GM18505 (cell line): Measurements from ENCODE around the gene RCVRN.

Experiments
- ATAC-seq: cut with Tn5 transposase; IDR thresholded peaks from one replicate; pipeline ENCODE4 v1.9.1; 2021; ENCODE audit not compliant: unreplicated experiment
- POLR2A ChIP-seq: IDR thresholded peaks from 4 replicates; pipeline ENCODE4 v1.6.1; 2011; ENCODE audit warnings: borderline replicate concordance; ENCODE audit not compliant: insufficient read depth, insufficient read length; ENCODE audit errors: extremely low read depth

The RCVRN gene

GRCh38 chr17:9912121-9913099, 7.3 kb upstream of the RCVRN start:
- no peak for TF ChIP-seq POLR2A

GRCh38 chr17:9911089-9911488, 6.0 kb upstream of the RCVRN start:
- TF ChIP-seq POLR2A, result no peak
- no peak for ATAC-seq

More at GRCh38 chr17:9912121-9913099, 7.3 kb upstream of the RCVRN start:
- no peak for ATAC-seq

GRCh38 chr17:9908649-9909042, 3.6 kb upstream of the RCVRN start:
- no peak for ATAC-seq

GRCh38 chr17:9907883-9908648, 3.0 kb upstream of the RCVRN start:
- no peak for TF ChIP-seq POLR2A

More at GRCh38 chr17:9908649-9909042, 3.6 kb upstream of the RCVRN start:
- TF ChIP-seq POLR2A, result no peak

GRCh38 chr17:9907131-9907530, 2.1 kb upstream of the RCVRN start:
- TF ChIP-seq POLR2A, result no peak
- no peak for ATAC-seq

More at GRCh38 chr17:9907883-9908648, 3.0 kb upstream of the RCVRN start:
- no peak for ATAC-seq

GRCh38 chr17:9906616-9907015, 1.5 kb upstream of the RCVRN start:
- no peak for ATAC-seq
- TF ChIP-seq POLR2A, result no peak

- ATAC-seq, result no peak
- TF ChIP-seq POLR2A, result no peak
Measured at GRCh38 chr17:9905902-9906301, 831 bp upstream of the RCVRN start.

- no peak for ATAC-seq
- TF ChIP-seq POLR2A, result no peak
Measured at GRCh38 chr17:9904277-9905077, 594 bp downstream of the RCVRN start.

- no peak for TF ChIP-seq POLR2A
- no peak for ATAC-seq
Measured at GRCh38 chr17:9902120-9902519, 3.0 kb downstream of the RCVRN start.

- ATAC-seq, result no peak
- no peak for TF ChIP-seq POLR2A
Measured at GRCh38 chr17:9900784-9901183, 4.3 kb downstream of the RCVRN start.

- TF ChIP-seq POLR2A, result no peak
- no peak for ATAC-seq
Measured at GRCh38 chr17:9900044-9900594, 5.0 kb downstream of the RCVRN start.

- TF ChIP-seq POLR2A, result no peak
- ATAC-seq, result no peak
Measured at GRCh38 chr17:9899280-9900043, 5.6 kb downstream of the RCVRN start.

- no peak for ATAC-seq
- TF ChIP-seq POLR2A, result no peak
Measured at GRCh38 chr17:9898812-9899211, 6.3 kb downstream of the RCVRN start.
